A172 (cell line): ENCODE results near the gene ARID5B. TPM values are rescaled to one million over a fixed set of nuclear protein-coding genes. Genes with fewer than 3 reads are reported as not detected.
A peak's percentile ranks its signal among the peaks of the same experiment; 100 is the strongest.

Experiments
- DNase-seq: peaks from one replicate; pipeline ENCODE4 v3.0.0-alpha.2; 2015; ENCODE audit warnings: low spot score
- total RNA-seq: library from RNA; depleted of rRNA; stranded (reverse); fragments of >200 nt; shearing (Covaris generic); gene quantifications from 2 replicates; pipeline ENCODE4 v1.2.3, GENCODE V29; 2014

ARID5B gene
- total RNA-seq, 1 experiment from 2014 or later: 17.6 TPM

- no peak for DNase-seq
These were observed 148.3 kb downstream of the ARID5B start for GRCh38 chr10:62049624-62050345.

- no peak for DNase-seq
These were observed 148.9 kb downstream of the ARID5B start for GRCh38 chr10:62050346-62050892.

DNA sequence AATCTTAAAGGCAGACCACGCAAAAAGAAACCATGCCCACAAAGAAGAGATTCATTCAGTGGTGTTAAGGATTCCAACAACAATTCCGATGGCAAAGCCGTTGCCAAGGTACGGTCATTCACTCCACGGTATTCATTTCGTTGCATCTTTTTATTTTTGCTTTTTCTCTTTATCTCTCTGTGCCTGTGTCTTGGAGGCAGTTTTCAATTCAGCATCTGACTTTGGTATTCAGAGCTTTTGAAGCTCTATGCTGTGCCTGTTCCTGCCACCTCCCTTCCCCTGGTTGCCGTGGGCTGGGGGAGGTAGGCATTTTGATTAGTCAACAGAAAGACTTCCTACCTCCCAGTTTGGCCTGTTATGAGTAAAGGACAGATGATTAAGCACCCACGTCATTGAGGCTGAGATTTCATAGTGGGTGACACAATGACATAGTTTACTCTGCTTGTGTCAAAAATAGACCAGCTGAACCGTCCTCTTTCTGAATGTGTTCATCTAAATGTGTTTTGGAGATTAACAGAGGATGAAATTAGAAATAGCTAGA, 149.5 kb downstream of the ARID5B start:
- peak; percentile 93 for DNase-seq

DNA sequence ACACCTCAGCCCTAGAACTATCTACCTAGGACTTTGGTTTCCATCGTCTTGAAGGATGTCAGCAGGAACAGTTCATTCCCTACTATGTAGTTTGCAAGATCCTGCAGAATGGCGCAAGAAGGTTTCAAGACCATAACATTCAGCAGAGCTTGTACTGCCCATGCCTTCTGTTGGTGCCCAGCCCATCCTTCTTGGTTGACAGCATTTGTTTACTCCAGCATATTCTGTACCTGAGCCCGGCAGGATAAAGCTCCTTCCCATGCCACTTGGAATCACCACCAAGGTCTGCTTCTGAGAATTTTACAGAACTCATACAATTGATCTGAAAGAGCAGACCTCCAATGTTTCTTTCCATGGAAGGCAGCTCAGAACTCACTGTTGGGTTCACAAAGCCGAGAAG, 150.8 kb downstream of the ARID5B start:
- no peak for DNase-seq

DNA sequence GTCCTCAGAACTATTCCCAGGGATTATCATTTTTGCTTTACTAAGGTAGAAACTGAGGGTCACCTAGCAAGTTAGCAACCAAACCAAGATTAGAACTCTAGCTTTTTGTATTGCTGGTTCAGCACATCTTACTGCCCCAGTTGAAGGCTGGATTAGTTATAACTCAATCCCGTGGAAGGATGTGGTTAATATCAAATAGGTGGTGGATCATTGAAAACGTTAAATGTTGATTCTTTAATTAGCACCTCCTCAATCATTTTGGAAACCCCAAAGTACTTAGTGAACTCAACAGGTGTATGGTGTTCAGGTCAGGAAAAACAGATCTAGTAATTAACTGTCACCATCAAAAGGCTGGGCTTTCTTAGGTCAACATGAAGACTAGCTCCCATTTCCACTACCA, 152.4 kb downstream of the ARID5B start:
- DNase-seq: no peak

DNA sequence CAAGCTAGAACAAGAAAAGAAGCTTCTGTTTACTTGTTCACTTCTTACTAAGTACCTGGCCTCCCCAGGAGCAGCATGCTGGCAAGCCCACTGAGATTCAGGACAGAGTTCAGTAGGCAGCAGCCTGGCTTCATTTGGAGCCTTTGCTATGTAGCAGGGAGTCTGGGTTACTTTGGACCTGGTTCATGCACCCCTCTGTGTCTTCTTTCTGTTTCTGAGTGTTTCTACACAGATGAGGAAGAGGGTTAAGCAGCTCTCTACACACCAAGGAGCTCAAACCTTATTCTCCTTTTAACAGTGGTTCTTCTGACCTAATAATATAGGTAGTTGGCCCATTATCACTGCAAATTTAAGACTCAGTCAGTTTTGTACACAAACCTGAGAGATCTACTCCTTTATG, 152.9 kb downstream of the ARID5B start:
- no peak for DNase-seq

DNA sequence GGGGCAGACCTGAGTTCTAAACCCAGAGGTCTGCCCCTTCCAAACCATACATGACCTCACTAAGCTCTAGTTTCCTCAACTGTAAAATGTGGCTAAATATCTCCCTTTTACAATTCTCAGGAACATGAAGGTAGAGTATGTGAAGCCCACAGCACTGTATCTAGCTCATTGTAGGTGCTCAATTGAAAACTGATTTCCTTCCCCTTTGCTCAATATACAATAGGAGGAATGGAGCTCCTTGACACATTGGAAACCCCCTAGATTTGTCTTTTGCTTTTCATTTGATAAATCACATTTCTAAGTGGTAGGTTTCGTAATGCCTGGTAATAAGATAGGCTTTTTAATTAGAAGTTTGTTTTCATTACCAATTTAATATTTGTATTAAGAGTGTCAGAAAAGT, 153.3 kb downstream of the ARID5B start:
- DNase-seq: no peak

- no peak for DNase-seq
These were observed 154.7 kb downstream of the ARID5B start for GRCh38 chr10:62056219-62056618.

GRCh38 chr10:62056698-62057097, 155.2 kb downstream of the ARID5B start:
- DNase-seq: no peak

DNA sequence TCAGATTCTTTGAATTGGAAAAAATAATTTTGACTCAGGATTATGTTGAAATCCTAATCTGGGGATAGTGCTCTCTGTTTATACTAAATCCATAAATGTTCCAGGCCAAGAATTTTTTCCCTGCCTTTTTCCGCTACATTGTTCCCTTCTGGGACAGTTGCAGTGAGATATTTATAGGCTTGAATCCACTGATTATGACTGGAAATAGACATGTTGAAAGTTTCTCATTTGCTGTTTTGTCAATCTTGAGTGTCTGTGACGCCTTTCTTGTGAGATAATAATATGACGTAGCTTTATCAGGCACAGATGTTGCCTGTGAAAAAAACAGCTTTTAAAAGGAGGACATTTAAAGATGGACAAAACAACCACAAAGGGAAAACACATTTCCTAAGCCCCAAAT, 155.9 kb downstream of the ARID5B start:
- no peak for DNase-seq

DNA sequence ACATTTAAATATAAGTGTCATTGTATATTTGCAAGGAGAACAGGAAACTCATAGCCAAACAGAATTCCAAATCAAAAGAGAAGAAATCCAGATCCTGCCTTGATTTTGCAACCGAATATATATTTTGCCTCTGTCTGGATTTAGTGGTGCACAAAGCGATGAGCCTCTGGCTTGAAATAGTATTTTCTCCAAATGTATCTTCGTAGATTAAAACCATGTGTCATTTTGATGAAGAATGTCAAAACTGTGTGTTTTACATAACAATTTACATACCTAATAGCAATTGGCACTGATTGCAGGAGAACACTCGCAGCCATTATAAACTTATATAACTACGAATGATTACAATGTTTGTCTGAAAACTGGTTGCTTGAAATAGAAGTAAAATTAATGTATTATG, 156.4 kb downstream of the ARID5B start:
- DNase-seq: no peak

GRCh38 chr10:62058476-62058875, 157.0 kb downstream of the ARID5B start:
- no peak for DNase-seq

GRCh38 chr10:62058896-62059216, 157.4 kb downstream of the ARID5B start:
- DNase-seq: no peak

- DNase-seq: no peak
These were observed 157.9 kb downstream of the ARID5B start for GRCh38 chr10:62059217-62059920.

GRCh38 chr10:62062028-62062427, 160.5 kb downstream of the ARID5B start:
- DNase-seq: no peak

DNA sequence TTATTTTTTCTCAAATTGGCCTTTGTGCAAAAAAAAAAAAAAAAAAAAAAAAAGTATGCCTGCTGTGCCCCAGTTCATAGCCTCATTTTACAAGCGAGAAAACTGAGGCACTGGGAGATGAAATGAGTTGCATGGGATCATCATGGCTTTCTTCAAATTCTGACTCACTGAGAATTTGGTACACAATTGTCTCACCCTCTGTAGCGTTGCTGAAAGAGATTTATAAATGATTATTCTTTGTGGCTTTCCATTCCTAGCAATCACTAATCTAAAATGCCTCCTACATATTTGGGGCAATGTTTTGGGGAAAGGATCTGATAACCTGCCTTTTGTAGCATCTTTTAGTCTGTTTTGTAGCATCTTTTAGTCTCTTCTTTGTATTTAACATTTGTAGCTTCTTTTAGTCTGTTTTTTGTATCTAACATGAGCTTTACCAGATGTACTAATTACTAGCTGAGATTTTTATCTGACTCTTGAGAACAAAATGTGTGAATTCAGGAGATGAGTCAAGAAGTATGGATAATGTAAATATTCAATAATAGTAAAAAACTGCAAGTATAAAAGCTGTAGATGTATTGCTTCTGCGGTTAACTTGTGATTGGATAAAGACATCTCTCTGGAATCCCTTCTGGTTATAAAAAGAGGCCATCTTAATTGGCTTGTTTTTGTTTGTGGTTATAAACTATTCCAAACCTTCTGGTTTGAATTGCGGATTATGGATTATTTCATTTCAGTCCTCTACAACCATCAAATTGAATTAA, 161.4 kb downstream of the ARID5B start:
- DNase-seq: no peak

GRCh38 chr10:62063795-62064472, 162.4 kb downstream of the ARID5B start:
- no peak for DNase-seq

DNA sequence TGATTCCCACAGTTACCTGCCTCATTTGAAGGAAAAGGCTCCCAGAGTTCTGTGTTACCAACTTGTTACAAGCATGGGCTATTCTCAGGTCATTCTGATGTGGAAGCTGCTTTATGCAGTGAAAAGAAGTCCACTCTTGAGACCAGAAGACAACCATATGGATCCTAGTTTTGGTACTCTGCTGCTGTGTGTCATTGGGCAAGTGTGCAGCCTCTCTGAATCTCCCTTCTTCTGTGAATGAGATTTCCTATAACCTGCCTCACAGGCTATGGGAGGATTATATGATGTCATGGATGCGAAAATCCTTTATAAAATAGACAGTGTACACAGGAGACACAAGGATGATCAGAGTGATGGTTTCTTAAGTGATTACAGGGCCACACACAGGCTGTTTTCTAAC, 166.1 kb downstream of the ARID5B start:
- no peak for DNase-seq

GRCh38 chr10:62068464-62068863, 167.0 kb downstream of the ARID5B start:
- DNase-seq: no peak

DNA sequence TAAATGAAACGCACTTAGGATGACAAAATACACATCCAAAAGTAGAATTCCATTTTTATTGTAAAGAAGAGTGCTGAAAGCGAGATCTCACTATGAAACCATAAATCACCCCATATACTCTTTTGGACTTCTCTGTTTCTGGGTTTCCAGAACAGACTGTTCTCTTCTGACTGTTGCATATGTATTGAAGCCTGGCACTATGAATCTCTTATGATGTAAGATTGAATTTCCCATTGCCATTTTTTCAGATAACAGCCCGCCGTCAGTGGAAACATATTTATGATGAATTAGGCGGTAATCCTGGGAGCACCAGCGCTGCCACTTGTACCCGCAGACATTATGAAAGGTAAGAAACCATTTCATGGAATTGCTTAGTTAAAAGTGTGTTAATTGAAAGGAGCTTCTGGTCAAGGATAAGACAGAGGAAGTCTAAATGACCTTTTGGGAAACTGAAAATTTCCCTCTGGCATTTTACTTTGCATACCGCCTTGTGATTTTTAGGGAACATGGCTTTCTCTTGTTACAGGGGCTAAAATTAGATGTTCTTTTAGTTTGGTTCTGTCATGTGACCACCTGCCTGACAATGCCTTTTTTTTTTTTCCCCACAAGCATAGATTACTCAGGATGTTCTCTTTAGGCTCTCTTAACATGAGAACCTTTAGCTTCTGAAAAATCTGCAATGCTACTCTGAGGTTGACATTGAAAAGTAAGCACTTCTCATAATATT, 168.1 kb downstream of the ARID5B start:
- no peak for DNase-seq

GRCh38 chr10:62071846-62072281, 170.4 kb downstream of the ARID5B start:
- no peak for DNase-seq
